Activated CD4-positive, alpha-beta T cell treated with anti-CD3 and anti-CD28 coated beads, Interleukin-2, Interleukin-4, amounts not matched to agents 100 ng/mL and 50 ng/mL, durations not matched to agents 16 hours and 8 hours (primary cell): ENCODE data around the gene EPB41L4A.

ENCODE experiments used
- DNase-seq: peaks from one replicate; pipeline ENCODE4 v3.0.0-alpha.2; 2020; ENCODE audit warnings: low spot score

Gene EPB41L4A

GRCh38 chr5:112308608-112309007 lies 110.5 kb downstream of the EPB41L4A start:
- DNase-seq: no peak

- DNase-seq: no peak
These were observed 112.1 kb downstream of the EPB41L4A start for GRCh38 chr5:112306956-112307355.

- DNase-seq: no peak
These were observed 114.3 kb downstream of the EPB41L4A start for GRCh38 chr5:112304743-112305142.

GRCh38 chr5:112303685-112304084 lies 115.4 kb downstream of the EPB41L4A start:
- no peak for DNase-seq

- no peak for DNase-seq
These were observed 125.0 kb downstream of the EPB41L4A start for GRCh38 chr5:112294126-112294525.

GRCh38 chr5:112293587-112293986 lies 125.5 kb downstream of the EPB41L4A start:
- DNase-seq: no peak

- DNase-seq: no peak
These were observed 128.4 kb downstream of the EPB41L4A start for GRCh38 chr5:112290691-112291090.

- DNase-seq: no peak
These were observed 129.6 kb downstream of the EPB41L4A start for GRCh38 chr5:112289465-112289864.

GRCh38 chr5:112283943-112284929 lies 134.8 kb downstream of the EPB41L4A start:
- no peak for DNase-seq

GRCh38 chr5:112283034-112283582 lies 136.0 kb downstream of the EPB41L4A start:
- DNase-seq: no peak

GRCh38 chr5:112279082-112279481 lies 140.0 kb downstream of the EPB41L4A start:
- no peak for DNase-seq

GRCh38 chr5:112276991-112277390 lies 142.1 kb downstream of the EPB41L4A start:
- DNase-seq: no peak

GRCh38 chr5:112275671-112276070 lies 143.4 kb downstream of the EPB41L4A start:
- no peak for DNase-seq

- DNase-seq: no peak
These were observed 148.5 kb downstream of the EPB41L4A start for GRCh38 chr5:112270299-112271293.

GRCh38 chr5:112267231-112267630 lies 151.8 kb downstream of the EPB41L4A start:
- no peak for DNase-seq

GRCh38 chr5:112264666-112265065 lies 154.4 kb downstream of the EPB41L4A start:
- DNase-seq: no peak

GRCh38 chr5:112264151-112264550 lies 154.9 kb downstream of the EPB41L4A start:
- DNase-seq: no peak

GRCh38 chr5:112263469-112263868 lies 155.6 kb downstream of the EPB41L4A start:
- DNase-seq: no peak

GRCh38 chr5:112258571-112258970 lies 160.5 kb downstream of the EPB41L4A start:
- DNase-seq: no peak

GRCh38 chr5:112257976-112258375 lies 161.1 kb downstream of the EPB41L4A start:
- no peak for DNase-seq

- DNase-seq: no peak
These were observed 162.1 kb downstream of the EPB41L4A start for GRCh38 chr5:112257005-112257404.

GRCh38 chr5:112254303-112254702 lies 164.8 kb downstream of the EPB41L4A start:
- DNase-seq: no peak
